ENCODE results near the gene LRP6.
A peak's percentile ranks its signal among the peaks of the same experiment; 100 is the strongest.

LRP6 gene

GRCh38 chr12:12087693-12088034 lies 179.2 kb downstream of the LRP6 start:
- TF ChIP-seq CTCF (IDR thresholded peaks at IDR 0.05; ENCODE audit: insufficient read depth, low read length, poor library complexity, severe bottlenecking), result no peak
- no peak overlapping the region for H3K4me3 ChIP-seq (replicated peaks; ENCODE audit: low read depth, low read length)
- no peaks in the 10 kb centered on the region for H3K27me3 ChIP-seq (replicated peaks; ENCODE audit: control insufficient read depth, insufficient read depth, low read length)
- H3K36me3 ChIP-seq (ENCODE audit: control insufficient read depth, insufficient read depth, low read length), result no peaks in the 10 kb centered on the region
- no peak for DNase-seq (ENCODE audit: extremely low read depth, insufficient read length)

GRCh38 chr12:12086973-12087692 lies 179.7 kb downstream of the LRP6 start:
- Histone ChIP-seq H3K27me3 (replicated peaks; ENCODE audit: control insufficient read depth, insufficient read depth, low read length) (no peaks in the 10 kb centered on the region), H3K36me3 (ENCODE audit: control insufficient read depth, insufficient read depth, low read length) (no peaks in the 10 kb centered on the region), H3K4me3 (replicated peaks; ENCODE audit: low read depth, low read length) (no peak overlapping the region)
- DNase-seq (ENCODE audit: extremely low read depth, insufficient read length), result no peak
- TF ChIP-seq CTCF (IDR thresholded peaks at IDR 0.05; ENCODE audit: insufficient read depth, low read length, poor library complexity, severe bottlenecking), result no peak

- no peaks in the 10 kb centered on the region for H3K27me3 ChIP-seq (replicated peaks; ENCODE audit: control insufficient read depth, insufficient read depth, low read length)
- TF ChIP-seq CTCF (IDR thresholded peaks at IDR 0.05; ENCODE audit: insufficient read depth, low read length, poor library complexity, severe bottlenecking), result no peak
- no peaks in the 10 kb centered on the region for H3K36me3 ChIP-seq (ENCODE audit: control insufficient read depth, insufficient read depth, low read length)
- DNase-seq (ENCODE audit: extremely low read depth, insufficient read length), result no peak
- no peak overlapping the region for H3K4me3 ChIP-seq (replicated peaks; ENCODE audit: low read depth, low read length)
Observed at GRCh38 chr12:12086362-12086761, 180.5 kb downstream of the LRP6 start.

GRCh38 chr12:12083688-12084087 lies 183.2 kb downstream of the LRP6 start:
- H3K27me3 ChIP-seq (replicated peaks; ENCODE audit: control insufficient read depth, insufficient read depth, low read length), result no peaks in the 10 kb centered on the region
- no peak for DNase-seq (ENCODE audit: extremely low read depth, insufficient read length)
- TF ChIP-seq CTCF (IDR thresholded peaks at IDR 0.05; ENCODE audit: insufficient read depth, low read length, poor library complexity, severe bottlenecking), result no peak

GRCh38 chr12:12081836-12082497 lies 184.9 kb downstream of the LRP6 start:
- H3K4me3 ChIP-seq (replicated peaks; ENCODE audit: low read depth, low read length), result no peak overlapping the region
- DNase-seq (ENCODE audit: extremely low read depth, insufficient read length), result no peak
- TF ChIP-seq CTCF (IDR thresholded peaks at IDR 0.05; ENCODE audit: insufficient read depth, low read length, poor library complexity, severe bottlenecking), result peak; percentile 23
- no peaks in the 10 kb centered on the region for H3K27me3 ChIP-seq (replicated peaks; ENCODE audit: control insufficient read depth, insufficient read depth, low read length)
- no peaks in the 10 kb centered on the region for H3K36me3 ChIP-seq (ENCODE audit: control insufficient read depth, insufficient read depth, low read length)

More at GRCh38 chr12:12083688-12084087, 183.2 kb downstream of the LRP6 start:
- Histone ChIP-seq H3K36me3 (ENCODE audit: control insufficient read depth, insufficient read depth, low read length) (no peaks in the 10 kb centered on the region), H3K4me3 (replicated peaks; ENCODE audit: low read depth, low read length) (no peak overlapping the region)

Data from GM06990 (cell line).